ENCODE measurements around the gene SPOPL.

SPOPL gene

DNA sequence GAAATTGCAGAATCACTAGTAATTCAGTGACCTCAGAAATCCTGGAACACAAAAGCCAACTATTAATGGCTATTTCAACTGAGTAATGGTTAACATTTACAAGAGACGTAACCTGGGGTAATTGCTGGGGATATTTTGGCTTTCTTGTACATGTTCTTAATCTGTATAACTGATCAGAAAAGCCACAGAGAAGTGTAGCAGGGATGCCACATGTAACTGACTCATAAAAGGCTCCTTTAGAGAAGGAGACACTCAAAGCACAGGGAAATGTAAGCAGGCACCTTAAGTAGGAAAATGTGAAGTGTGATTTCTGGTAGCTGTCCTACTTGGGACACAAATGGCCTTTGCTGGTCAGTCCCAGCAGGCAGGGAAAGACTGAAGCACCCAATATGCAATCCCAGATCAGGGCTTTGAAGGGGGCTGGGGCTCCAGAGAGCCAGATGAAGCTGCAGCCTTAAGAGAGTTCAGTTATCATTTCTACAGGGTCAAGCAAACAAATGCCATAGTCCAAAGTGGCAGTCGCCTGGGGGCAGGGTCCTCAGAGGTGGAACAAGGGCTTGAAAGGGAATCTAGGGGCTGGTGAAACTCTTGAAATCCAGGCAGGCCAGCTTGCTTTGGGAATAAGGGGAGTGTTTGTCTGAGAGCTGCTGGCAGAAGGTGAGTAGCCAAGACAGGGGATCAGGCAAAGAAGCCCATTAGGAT lies 7.2 kb upstream of the SPOPL start:
- no peak overlapping the region for H3K4me3 ChIP-seq (ENCODE audit: low read depth, low read length)
- DNase-seq (ENCODE audit: low read depth), result no peak
- TF ChIP-seq, protein P1, sequence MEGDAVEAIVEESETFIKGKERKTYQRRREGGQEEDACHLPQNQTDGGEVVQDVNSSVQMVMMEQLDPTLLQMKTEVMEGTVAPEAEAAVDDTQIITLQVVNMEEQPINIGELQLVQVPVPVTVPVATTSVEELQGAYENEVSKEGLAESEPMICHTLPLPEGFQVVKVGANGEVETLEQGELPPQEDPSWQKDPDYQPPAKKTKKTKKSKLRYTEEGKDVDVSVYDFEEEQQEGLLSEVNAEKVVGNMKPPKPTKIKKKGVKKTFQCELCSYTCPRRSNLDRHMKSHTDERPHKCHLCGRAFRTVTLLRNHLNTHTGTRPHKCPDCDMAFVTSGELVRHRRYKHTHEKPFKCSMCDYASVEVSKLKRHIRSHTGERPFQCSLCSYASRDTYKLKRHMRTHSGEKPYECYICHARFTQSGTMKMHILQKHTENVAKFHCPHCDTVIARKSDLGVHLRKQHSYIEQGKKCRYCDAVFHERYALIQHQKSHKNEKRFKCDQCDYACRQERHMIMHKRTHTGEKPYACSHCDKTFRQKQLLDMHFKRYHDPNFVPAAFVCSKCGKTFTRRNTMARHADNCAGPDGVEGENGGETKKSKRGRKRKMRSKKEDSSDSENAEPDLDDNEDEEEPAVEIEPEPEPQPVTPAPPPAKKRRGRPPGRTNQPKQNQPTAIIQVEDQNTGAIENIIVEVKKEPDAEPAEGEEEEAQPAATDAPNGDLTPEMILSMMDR (IDR thresholded peaks at IDR 0.05; ENCODE audit: insufficient read depth, low read depth, low read length, missing control alignments), result no peak

DNA sequence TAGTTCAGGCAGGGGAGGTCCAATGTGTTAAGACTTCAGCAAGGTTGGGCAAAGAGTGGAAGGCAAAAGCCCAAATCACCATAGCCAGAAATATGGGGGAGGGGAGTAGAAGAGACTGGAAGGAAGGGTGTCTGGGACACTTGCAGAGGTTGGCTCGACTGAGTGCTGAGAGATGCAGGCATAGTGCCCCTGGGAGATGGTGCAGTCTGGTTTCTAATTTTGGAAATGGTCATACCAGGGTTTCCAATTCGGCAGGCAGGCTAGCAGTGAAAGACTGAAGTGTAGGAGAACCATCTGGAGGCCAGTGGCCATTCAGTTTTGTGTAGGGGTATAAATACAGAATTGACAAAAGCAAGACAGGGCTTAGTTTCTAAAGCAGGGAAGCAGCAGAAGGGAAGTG lies 6.2 kb upstream of the SPOPL start:
- TF ChIP-seq, protein P1 (IDR thresholded peaks at IDR 0.05; ENCODE audit: insufficient read depth, low read depth, low read length, missing control alignments), result no peak
- DNase-seq (ENCODE audit: low read depth), result no peak
- no peak overlapping the region for H3K4me3 ChIP-seq (ENCODE audit: low read depth, low read length)

DNA sequence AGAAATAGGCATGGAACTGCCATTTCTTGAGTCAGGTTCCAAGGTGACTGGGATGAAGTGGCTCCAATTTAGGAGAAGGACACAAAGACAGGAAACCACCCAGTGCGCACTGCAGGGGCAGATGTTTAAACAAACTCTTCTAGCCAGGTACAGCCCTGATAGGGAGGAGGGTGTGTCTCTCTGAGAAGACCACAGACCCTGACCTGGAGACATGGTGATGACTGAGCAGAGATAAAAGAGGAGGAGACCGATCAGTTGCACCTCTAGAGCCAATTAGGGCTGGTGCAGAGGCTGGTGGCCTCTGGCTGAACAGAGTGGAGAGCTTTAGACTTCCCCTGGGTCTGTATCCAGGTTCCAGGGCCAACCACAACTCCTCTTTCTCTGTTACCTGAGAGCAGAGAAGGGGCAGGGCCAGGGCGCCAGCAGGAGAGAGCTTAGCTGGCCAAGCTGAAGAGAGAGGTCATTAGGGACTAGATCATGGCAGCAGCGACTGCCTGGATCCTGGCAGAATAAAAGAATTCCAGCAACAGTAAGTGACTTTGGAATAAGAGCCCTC lies 5.4 kb upstream of the SPOPL start:
- DNase-seq (ENCODE audit: low read depth), result no peak
- TF ChIP-seq, protein P1 (IDR thresholded peaks at IDR 0.05; ENCODE audit: insufficient read depth, low read depth, low read length, missing control alignments), result no peak
- no peak overlapping the region for H3K4me3 ChIP-seq (ENCODE audit: low read depth, low read length)

DNA sequence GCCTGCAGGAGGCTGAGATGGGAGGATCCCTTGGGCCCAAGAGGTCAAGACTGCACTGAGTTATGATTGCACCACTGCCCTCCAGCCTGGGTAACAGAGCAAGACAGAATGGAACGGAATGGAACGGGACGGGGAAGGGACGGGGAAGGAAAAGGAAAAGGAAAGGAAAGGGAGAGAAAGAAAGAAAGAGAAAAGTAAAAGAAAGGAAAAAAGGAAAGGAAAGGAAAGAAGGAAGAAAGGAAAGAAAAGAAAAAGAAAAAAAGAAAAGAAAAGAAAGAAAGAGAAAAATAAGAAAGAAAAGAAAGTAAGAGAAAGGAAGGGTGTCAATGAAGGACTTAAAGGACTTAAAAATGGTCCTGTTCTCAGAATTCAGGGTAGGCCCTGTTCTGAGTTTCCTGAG lies 4.3 kb upstream of the SPOPL start:
- no peak overlapping the region for H3K4me3 ChIP-seq (ENCODE audit: low read depth, low read length)
- TF ChIP-seq, protein P1 (IDR thresholded peaks at IDR 0.05; ENCODE audit: insufficient read depth, low read depth, low read length, missing control alignments), result no peak
- no peak for DNase-seq (ENCODE audit: low read depth)

DNA sequence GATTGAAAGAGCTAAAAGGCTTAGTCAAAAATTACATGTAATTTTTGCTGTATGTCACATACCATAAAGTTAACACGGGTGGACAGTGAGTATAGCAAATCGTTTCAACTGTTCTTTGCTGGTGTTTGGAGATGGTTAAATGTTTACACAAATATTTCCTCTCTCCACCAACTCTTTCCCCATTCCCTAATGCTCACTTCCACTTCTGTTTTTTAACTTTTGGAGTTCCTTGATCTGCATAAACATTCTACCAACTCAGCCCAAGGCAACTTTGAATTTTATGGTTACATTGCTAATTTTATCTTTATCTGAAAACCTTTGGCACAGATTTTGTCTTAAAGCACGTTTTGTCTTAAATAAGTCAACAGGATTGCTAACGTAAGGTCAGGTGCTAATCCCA lies 1.9 kb upstream of the SPOPL start:
- H3K4me3 ChIP-seq (ENCODE audit: low read depth, low read length), result no peak overlapping the region
- TF ChIP-seq, protein P1 (IDR thresholded peaks at IDR 0.05; ENCODE audit: insufficient read depth, low read depth, low read length, missing control alignments), result no peak
- DNase-seq (ENCODE audit: low read depth), result no peak

DNA sequence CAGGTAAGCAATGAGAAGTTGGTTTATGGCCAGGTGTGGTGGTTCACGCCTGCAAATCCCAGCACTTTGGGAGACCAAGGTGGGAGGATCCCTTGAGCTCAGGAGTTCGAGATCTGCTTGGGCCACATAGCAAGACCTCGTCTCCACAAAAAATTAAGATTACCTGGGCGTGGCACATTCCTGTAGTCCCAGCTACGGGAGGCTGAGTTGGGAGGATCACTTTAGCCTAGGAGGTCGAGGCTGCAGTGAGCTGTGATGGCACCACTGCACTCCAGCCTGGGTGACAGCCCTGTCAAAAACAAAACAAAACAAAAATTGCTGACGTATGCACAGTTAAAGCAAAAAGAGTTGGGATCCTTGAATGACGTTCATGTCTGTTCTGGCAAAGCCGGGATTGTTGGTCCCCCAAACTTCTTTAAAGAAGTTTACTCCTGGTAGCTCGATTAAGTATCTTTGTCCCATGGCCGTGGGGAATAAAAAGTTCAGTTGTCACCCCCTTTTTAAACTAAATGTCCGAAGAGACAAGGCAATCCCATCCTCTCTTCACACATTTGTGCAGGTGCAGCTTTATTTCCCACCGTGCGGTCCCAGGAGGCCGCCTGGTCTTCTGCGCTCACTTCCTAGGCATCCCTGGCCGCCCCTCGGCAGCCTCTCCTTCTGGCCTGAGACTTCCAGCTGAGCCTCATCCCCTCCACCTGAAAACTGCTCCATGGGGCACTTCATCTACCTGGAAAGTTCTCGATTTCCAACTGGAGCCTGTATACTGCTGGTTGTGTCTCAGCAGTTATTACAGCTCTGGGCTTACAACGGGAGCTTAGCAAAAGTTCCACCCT lies 762 bp upstream of the SPOPL start:
- TF ChIP-seq, protein P1 (IDR thresholded peaks at IDR 0.05; ENCODE audit: insufficient read depth, low read depth, low read length, missing control alignments), result no peak
- DNase-seq (ENCODE audit: low read depth), result peak; percentile 28
- H3K4me3 ChIP-seq (ENCODE audit: low read depth, low read length), result peak overlapping the region; percentile 96
